GM21367 (cell line): Measurements from ENCODE around the gene CIAO3.
"Not testable (repeated sequence)": the region's sequence is repeated elsewhere in the genome, so short reads cannot be mapped to it uniquely, and the experiment has no call there.

Experiments
- ATAC-seq: cut with Tn5 transposase; IDR thresholded peaks from one replicate; pipeline ENCODE4 v1.9.1; 2021; ENCODE audit not compliant: unreplicated experiment

The CIAO3 gene

GRCh38 chr16:776298-776697, 35.5 kb upstream of the CIAO3 start:
- ATAC-seq = not testable (repeated sequence)

GRCh38 chr16:775236-775796, 34.5 kb upstream of the CIAO3 start:
- no peak for ATAC-seq

GRCh38 chr16:774086-775001, 33.5 kb upstream of the CIAO3 start:
- no peak for ATAC-seq

- ATAC-seq = no peak
Measured at GRCh38 chr16:772959-773358, 32.2 kb upstream of the CIAO3 start.

GRCh38 chr16:770411-770810, 29.6 kb upstream of the CIAO3 start:
- no peak for ATAC-seq

GRCh38 chr16:769934-770333, 29.1 kb upstream of the CIAO3 start:
- ATAC-seq = no peak

GRCh38 chr16:769184-769784, 28.5 kb upstream of the CIAO3 start:
- no peak for ATAC-seq

GRCh38 chr16:768428-768827, 27.6 kb upstream of the CIAO3 start:
- ATAC-seq = no peak

- no peak for ATAC-seq
Measured at GRCh38 chr16:767743-768235, 27.0 kb upstream of the CIAO3 start.

- no peak for ATAC-seq
Measured at GRCh38 chr16:766820-767640, 26.2 kb upstream of the CIAO3 start.

GRCh38 chr16:766008-766819, 25.4 kb upstream of the CIAO3 start:
- no peak for ATAC-seq

GRCh38 chr16:765488-765865, 24.7 kb upstream of the CIAO3 start:
- ATAC-seq = no peak

GRCh38 chr16:764848-765487, 24.2 kb upstream of the CIAO3 start:
- no peak for ATAC-seq

GRCh38 chr16:764184-764750, 23.5 kb upstream of the CIAO3 start:
- no peak for ATAC-seq

- no peak for ATAC-seq
Measured at GRCh38 chr16:763369-764183, 22.8 kb upstream of the CIAO3 start.

GRCh38 chr16:762595-763268, 21.9 kb upstream of the CIAO3 start:
- no peak for ATAC-seq

GRCh38 chr16:761625-762513, 21.1 kb upstream of the CIAO3 start:
- no peak for ATAC-seq
